Measurements from ENCODE around the gene KCNIP3.

The KCNIP3 gene

DNA sequence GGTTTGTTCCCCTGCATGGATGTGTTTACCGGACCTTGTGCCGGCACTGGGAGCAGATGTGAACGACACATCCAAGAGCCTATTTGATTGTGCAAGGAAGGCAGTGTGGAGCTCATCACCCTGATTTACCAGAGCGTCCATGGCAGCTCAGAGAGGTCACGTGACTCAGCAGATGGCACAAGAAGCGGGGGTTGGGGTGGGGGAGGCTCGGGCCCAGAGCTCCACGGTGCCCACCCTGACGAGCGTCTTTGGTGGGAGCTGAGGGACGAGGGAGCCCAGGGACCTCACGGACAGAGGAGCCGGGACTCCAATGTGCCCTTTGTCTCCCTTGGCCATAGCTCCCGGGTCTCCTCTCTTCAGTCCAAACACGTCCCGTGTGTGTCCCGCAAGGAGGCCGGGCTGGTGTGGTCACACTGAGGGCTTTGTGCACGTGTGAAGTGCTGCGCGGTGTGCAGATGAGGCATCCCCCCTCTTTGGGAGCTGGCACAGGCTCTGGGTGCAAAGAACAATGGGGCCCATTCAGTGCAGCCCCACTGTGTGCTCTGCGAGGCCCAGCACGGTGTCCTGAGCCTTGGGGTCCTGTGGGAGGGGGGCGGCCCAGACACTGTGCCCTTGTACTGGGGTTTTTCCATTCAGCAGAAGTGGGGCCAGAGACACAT, 15.5 kb downstream of the KCNIP3 start:
- in situ Hi-C loops (cut with MboI; ENCODE audit: low sequenced_read_pairs), result no loop called here

GRCh38 chr2:95313296-95314131, 16.4 kb downstream of the KCNIP3 start:
- in situ Hi-C loops (cut with MboI; ENCODE audit: low sequenced_read_pairs), result no loop called here

DNA sequence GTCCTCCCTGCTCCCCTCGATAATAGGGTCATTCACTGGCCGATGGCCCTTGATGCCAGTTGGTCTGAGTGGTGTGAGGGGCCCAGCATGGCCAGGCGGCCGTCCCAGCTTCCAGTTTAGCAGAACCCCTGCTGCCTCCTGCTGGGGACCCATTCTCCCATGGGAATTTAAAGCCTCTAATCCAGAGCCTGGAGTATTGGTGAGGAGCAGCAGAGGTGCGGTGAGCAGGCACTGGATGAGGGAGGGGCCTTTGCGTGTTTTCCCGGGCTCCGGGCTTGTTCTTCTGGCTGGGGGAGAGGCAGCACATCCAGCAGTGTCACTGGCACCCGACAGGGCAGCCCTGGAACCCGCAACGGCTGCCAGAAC, 17.4 kb downstream of the KCNIP3 start:
- in situ Hi-C loops (cut with MboI; ENCODE audit: low sequenced_read_pairs), result no loop called here

GRCh38 chr2:95314964-95315611, 17.9 kb downstream of the KCNIP3 start:
- in situ Hi-C loops (cut with MboI; ENCODE audit: low sequenced_read_pairs), result no loop called here

- in situ Hi-C loops (cut with MboI; ENCODE audit: low sequenced_read_pairs), result no loop called here
Measured at GRCh38 chr2:95315801-95316411, 18.8 kb downstream of the KCNIP3 start.

GRCh38 chr2:95316466-95317122, 19.4 kb downstream of the KCNIP3 start:
- in situ Hi-C loops (cut with MboI; ENCODE audit: low sequenced_read_pairs), result no loop called here

GRCh38 chr2:95317123-95317500, 20.0 kb downstream of the KCNIP3 start:
- in situ Hi-C loops (cut with MboI; ENCODE audit: low sequenced_read_pairs), result no loop called here

DNA sequence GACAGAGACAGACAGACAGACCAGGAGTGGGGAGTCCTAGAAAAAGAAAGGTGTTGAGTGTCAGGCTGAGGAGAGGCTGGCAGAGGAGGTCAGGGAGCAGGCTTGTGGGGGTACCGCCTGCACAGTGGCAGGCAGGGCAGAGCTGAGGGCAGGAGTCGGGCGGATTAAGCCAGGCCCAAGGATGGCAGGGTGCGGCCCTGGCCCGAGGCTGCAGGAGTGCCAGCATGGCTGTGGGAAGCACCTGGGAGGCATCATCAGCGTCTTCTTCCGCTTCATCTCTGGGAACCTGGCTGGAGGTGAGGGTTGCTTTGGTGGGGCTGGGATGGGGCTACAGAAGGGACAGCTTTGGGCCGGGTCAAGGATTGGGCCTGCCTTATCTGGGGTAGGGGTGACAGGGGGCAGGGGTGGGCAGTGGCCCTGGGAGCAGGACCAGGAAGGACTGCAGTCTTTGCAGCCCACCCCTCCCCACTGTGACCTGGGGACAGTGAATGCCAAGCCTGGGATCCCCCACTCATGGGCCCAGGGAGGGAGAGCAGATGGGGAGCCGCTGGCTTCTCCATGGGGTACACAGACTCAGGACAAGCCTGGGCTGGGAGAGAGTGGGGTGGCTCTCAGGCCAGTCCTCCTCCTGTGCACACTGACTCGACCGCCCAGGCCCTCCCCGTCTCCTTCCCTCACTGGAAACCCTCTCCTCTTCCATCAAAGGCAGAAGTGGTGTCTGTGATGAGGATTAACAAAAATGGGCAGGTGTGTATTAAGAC, 20.7 kb downstream of the KCNIP3 start:
- in situ Hi-C loops (cut with MboI; ENCODE audit: low sequenced_read_pairs), result no loop called here

- in situ Hi-C loops (cut with MboI; ENCODE audit: low sequenced_read_pairs), result no loop called here
Measured at GRCh38 chr2:95318431-95319220, 21.5 kb downstream of the KCNIP3 start.

DNA sequence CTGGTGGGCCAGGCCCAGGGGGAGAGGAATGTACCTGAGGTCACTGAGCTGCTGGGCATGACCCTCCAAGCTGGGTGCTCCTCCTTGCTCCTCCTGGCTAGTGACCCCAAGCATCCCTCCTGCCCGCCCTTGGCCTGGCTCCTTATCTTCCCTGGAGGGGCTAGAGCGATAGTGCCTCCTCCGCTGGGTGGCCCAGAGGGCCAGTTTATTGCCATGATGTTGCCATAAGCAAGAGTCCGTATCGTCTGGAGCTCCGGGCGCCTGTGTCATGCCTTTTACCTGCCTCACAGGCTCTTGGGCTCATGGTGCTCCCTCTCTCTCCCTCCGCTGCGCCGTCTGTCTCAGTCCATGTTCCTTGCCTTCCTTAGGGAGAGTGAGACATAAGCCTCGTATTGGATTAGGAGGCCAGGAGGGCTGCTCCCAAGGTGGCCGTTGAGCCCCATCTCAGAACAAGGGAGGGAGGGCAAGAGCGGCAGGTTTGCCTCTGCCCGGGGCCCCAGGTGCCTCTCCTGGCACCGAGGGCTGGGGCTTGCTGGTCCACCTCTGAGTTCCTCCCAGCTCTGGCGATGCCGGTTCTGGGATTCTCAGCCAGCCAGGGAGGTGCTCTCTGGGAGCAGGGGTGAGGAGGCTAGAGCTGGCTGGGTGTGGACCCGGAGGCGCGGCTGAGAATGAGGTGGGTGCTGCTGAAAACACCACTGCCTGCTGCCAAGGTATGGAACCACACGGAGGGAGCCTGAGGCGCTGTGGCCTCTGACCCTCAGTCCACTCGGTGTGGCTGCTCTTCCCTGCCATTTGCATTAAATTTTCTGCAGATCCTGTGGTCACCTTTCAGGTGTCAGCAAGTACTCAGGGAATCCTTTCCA, 22.6 kb downstream of the KCNIP3 start:
- in situ Hi-C loops (cut with MboI; ENCODE audit: low sequenced_read_pairs), result no loop called here

- in situ Hi-C loops (cut with MboI; ENCODE audit: low sequenced_read_pairs), result no loop called here
Measured at GRCh38 chr2:95320344-95320712, 23.2 kb downstream of the KCNIP3 start.

GRCh38 chr2:95320986-95321767, 24.0 kb downstream of the KCNIP3 start:
- in situ Hi-C loops (cut with MboI; ENCODE audit: low sequenced_read_pairs), result no loop called here

- in situ Hi-C loops (cut with MboI; ENCODE audit: low sequenced_read_pairs), result no loop called here
Measured at GRCh38 chr2:95323347-95324155, 26.4 kb downstream of the KCNIP3 start.

DNA sequence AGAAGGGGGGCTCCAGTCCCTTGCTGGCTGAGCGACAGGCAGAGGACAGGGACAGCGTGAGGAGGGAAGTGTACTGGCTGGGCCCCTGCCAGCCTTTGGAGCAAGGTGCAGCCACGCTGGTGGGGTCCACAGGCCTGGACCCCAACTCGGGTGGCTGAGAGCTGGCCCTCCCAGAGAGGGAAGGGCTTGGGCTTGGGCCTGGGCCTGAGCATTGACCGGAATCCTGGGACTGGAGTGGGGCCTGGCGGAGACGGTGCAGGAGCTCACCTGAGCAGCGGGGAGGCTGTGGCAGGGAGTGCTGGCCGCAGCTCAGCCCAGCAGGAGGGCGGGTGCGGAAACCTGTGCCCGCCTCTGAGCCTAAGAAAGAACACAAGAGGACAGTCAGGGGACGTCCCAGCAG, 27.9 kb downstream of the KCNIP3 start:
- in situ Hi-C loops (cut with MboI; ENCODE audit: low sequenced_read_pairs), result no loop called here

DNA sequence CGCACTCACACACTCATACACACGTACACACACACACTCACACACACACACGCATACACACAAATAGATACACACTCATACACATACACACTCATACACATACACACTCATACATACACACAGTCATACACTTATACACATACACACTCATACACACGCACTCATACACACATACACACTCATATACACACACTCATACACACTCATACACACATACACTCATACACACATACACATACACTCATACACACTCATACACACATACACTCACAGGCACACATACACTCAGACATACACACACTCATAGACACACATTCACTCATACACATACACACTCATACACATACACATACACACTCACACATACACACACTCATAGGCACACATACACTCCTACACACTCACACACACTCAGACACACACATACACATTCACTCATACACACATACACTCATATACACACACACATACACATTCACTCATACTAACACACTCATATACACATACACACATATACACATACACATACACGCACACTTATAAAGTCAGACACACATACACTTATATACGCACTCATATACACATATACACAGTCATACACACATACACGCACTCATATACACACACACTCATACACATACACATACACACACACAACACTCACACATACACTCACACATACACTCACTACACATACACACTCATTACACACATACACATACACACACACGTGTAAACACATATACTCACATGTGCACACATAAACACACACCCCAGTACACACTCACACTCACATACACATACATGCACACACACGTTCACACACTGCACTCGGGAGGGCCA, 28.7 kb downstream of the KCNIP3 start:
- in situ Hi-C loops (cut with MboI; ENCODE audit: low sequenced_read_pairs), result no loop called here

DNA sequence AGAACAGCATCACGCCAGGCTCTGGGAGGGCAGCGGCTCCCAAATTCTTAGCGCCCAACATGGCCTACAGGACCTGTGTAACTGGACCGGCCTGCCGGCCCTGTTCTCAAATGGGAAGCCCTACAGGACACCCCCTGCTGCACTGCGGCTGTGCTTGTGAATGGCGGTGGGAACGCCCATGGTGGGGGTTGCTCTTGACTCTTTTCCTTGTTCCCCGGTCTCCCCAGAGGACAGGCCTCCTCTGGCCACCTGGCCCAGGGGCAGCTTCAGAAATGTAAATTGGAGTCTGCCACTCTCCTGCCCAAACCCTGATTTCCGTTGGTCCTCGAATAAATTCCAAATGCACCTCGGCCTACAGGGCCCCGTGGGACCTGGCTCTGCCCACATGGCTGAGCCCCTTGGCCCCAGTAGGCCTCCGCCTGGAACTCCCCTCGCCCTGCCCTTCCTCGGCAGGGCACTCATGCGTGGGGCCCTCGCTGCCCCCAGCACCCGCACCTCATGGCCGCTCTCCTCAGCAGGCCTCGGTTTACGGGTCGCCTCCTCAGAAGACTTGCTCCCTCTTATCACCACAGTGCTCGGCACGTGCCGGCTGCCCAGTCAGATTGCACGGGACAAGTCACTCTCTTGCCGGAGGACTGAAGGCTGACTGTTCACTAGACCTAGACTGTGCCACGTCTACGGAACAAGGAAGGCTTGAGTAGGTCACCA, 29.4 kb downstream of the KCNIP3 start:
- in situ Hi-C loops (cut with MboI; ENCODE audit: low sequenced_read_pairs), result no loop called here

Data from hTERT RPE-1 (cell line).